IMR-90 (cell line): ENCODE measurements around the gene TTYH3. TPM values are rescaled to one million over a fixed set of nuclear protein-coding genes. Genes with fewer than 3 reads are reported as not detected.

Experiments
- ATAC-seq: fragments of 200-7000 bp; cut with Tn5 transposase; 2 replicates; pipeline ENCODE4 v1.9.1; 2020; ENCODE audit warnings: low read depth, mild to moderate bottlenecking, moderate library complexity
- BruUV-seq: library from RNA; stranded (reverse); fragments of 400-500 nt; replicated peaks from 2 replicates; lab custom pipeline; 2021; lab: Mats Ljungman, UMichigan
- CTCF ChIA-PET: fragments of 300-600 bp; formaldehyde crosslinking; extraction: SDS; loops from one replicate; lab custom pipeline; 2021; ENCODE audit warnings: antibody characterized with exemption; lab: Yijun Ruan, JAX
- POLR2A ChIA-PET: fragments of 300-600 bp; sonication (Branson Sonifier 250); formaldehyde crosslinking; loops from one replicate; lab custom pipeline; 2022; ENCODE audit warnings: antibody characterized with exemption; ENCODE audit not compliant: unreplicated experiment; lab: Charles Lee
- DNase-seq: peaks from one replicate; pipeline ENCODE4 v3.0.0; 2013
- H2AFZ ChIP-seq: replicated peaks from 2 replicates; pipeline ENCODE3; 2013; ENCODE audit warnings: low read length, mild to moderate bottlenecking; ENCODE audit not compliant: poor library complexity
- H2AK5ac ChIP-seq: 2 replicates; pipeline ENCODE4 v1.6.1; 2013; ENCODE audit warnings: low read depth, low read length, inconsistent platforms
- H2AK9ac ChIP-seq: replicated peaks from 2 replicates; pipeline ENCODE3; 2013; ENCODE audit warnings: mild to moderate bottlenecking, low read depth, low read length, moderate library complexity; ENCODE audit not compliant: poor library complexity
- H2BK120ac ChIP-seq: 2 replicates; pipeline ENCODE4 v1.6.1; 2013; ENCODE audit warnings: low read depth, low read length, inconsistent platforms
- H2BK15ac ChIP-seq: 3 replicates; pipeline ENCODE4 v1.6.1; 2013; ENCODE audit warnings: low read depth, low read length, inconsistent platforms
- H2BK20ac ChIP-seq: 2 replicates; pipeline ENCODE4 v1.6.1; 2013; ENCODE audit warnings: low read depth, mild to moderate bottlenecking, inconsistent platforms, low read length, moderate library complexity
- H2BK5ac ChIP-seq: 2 replicates; pipeline ENCODE4 v1.6.1; 2013; ENCODE audit warnings: mild to moderate bottlenecking, low read depth, low read length, inconsistent platforms; ENCODE audit not compliant: poor library complexity, severe bottlenecking
- H3K14ac ChIP-seq: replicated peaks from 2 replicates; pipeline ENCODE4 v1.6.1; 2013; ENCODE audit warnings: low read depth, low read length, inconsistent platforms
- H3K18ac ChIP-seq: 2 replicates; pipeline ENCODE4 v1.6.1; 2013; ENCODE audit warnings: low read depth, low read length, control low read depth
- H3K23ac ChIP-seq: 2 replicates; pipeline ENCODE4 v1.6.1; 2013; ENCODE audit warnings: low read depth, low read length, inconsistent platforms
- H3K27ac ChIP-seq: 2 replicates; pipeline ENCODE4 v1.5.1; 2013; ENCODE audit warnings: mild to moderate bottlenecking, control low read depth, low read length; ENCODE audit not compliant: insufficient read depth
- H3K27me3 ChIP-seq: 2 replicates; pipeline ENCODE4 v1.6.1; 2013; ENCODE audit warnings: low read length; ENCODE audit not compliant: control insufficient read depth, insufficient read depth
- H3K36me3 ChIP-seq: 2 replicates; pipeline ENCODE4 v1.6.1; 2013; ENCODE audit warnings: low read length, mixed read lengths; ENCODE audit not compliant: control insufficient read depth, insufficient read depth
- H3K4ac ChIP-seq: 2 replicates; pipeline ENCODE4 v1.6.1; 2013; ENCODE audit warnings: low read depth, low read length, inconsistent platforms
- H3K4me1 ChIP-seq: 2 replicates; pipeline ENCODE4 v1.6.1; 2013; ENCODE audit warnings: low read length, mixed read lengths; ENCODE audit not compliant: control insufficient read depth, insufficient read depth
- H3K4me2 ChIP-seq: 2 replicates; pipeline ENCODE4 v1.6.1; 2013; ENCODE audit warnings: low read depth, mild to moderate bottlenecking, control low read depth, low read length, moderate library complexity
- H3K4me3 ChIP-seq: 2 replicates; pipeline ENCODE4 v1.5.1; 2013; ENCODE audit warnings: low read depth, mild to moderate bottlenecking, control low read depth, low read length, moderate library complexity; ENCODE audit not compliant: insufficient read depth
- H3K56ac ChIP-seq: 2 replicates; pipeline ENCODE4 v1.6.1; 2013; ENCODE audit warnings: low read length, inconsistent platforms; ENCODE audit not compliant: insufficient read depth; ENCODE audit errors: extremely low read depth
- H3K79me1 ChIP-seq, 2 experiments: 2 replicates each; pipeline ENCODE4 v1.6.1; 2013; ENCODE audit warnings: low read length in 2 of 2, inconsistent platforms in 1 of 2, low read depth in 1 of 2
- H3K9ac ChIP-seq: 2 replicates; pipeline ENCODE4 v1.6.1; 2013; ENCODE audit warnings: low read depth, low read length, control low read depth
- H3K9me1 ChIP-seq: 2 replicates; pipeline ENCODE4 v1.6.1; 2013; ENCODE audit warnings: low read length, inconsistent platforms; ENCODE audit not compliant: insufficient read depth
- H3K9me3 ChIP-seq: 2 replicates; pipeline ENCODE4 v1.6.1; 2013; ENCODE audit warnings: low read length; ENCODE audit not compliant: control insufficient read depth, insufficient read depth
- H4K20me1 ChIP-seq: 2 replicates; pipeline ENCODE4 v1.6.1; 2013; ENCODE audit warnings: low read length, inconsistent platforms; ENCODE audit not compliant: insufficient read depth
- H4K5ac ChIP-seq: 2 replicates; pipeline ENCODE4 v1.6.1; 2013; ENCODE audit warnings: mild to moderate bottlenecking, low read depth, low read length, control low read depth
- H4K8ac ChIP-seq, 2 experiments: 2 replicates each; pipeline ENCODE4 v1.6.1; 2013; ENCODE audit warnings: low read depth in 2 of 2, low read length in 2 of 2, control low read depth in 1 of 2, inconsistent platforms in 1 of 2
- H4K91ac ChIP-seq: 2 replicates; pipeline ENCODE4 v1.6.1; 2013; ENCODE audit warnings: low read depth, low read length, inconsistent platforms; ENCODE audit not compliant: insufficient read depth
- FOS ChIP-seq: fragments of 150-350 bp; IDR thresholded peaks from 2 replicates; pipeline ENCODE4 v1.6.1; 2016; ENCODE audit warnings: low read depth, low read length
- WGBS, 2 experiments: methylation state at CpG; one replicate each; pipeline versions ENCODE4 v1.1.5 to v1.1.7; 2013; ENCODE audit warnings: missing lambda C conversion rate in 2 of 2; ENCODE audit not compliant: insufficient read length in 1 of 2; ENCODE audit errors: extremely low coverage in 2 of 2; 5-methylcytosine and 5-hydroxymethylcytosine counted together
- dilution Hi-C: fragments of 300-500 bp; cut with HindIII; formaldehyde crosslinking; loops from one replicate; pipeline ENCODE4 v1.14.3; 2018; ENCODE audit warnings: low sequenced_read_pairs; ENCODE audit not compliant: unreplicated experiment
- in situ Hi-C: fragments of 300-500 bp; cut with MboI; formaldehyde crosslinking; loops from 3 replicates; pipeline ENCODE4 v1.14.3; 2019; ENCODE audit warnings: low sequenced_read_pairs, inconsistent platforms, mixed read lengths
- intact Hi-C: fragments of 100-400 bp; cut with micrococcal nuclease; formaldehyde crosslinking; loops from 2 replicates; pipeline ENCODE4 v1.10.0; 2022
- polyA plus RNA-seq, 3 experiments: library from polyadenylated mRNA; depleted of rRNA; stranded (reverse); fragments of >200 nt; gene quantifications; 2 replicates each; pipeline ENCODE4 v1.2.3, GENCODE V29; 2012; ENCODE audit warnings: low replicate concordance in 1 of 3
- total RNA-seq: library from RNA; depleted of rRNA; stranded (reverse); fragments of >200 nt; gene quantifications from 2 replicates; pipeline ENCODE4 v1.2.3, GENCODE V29; 2012

Gene TTYH3
- total and polyA plus RNA-seq, 2 of the 4 experiments (the other 2 are of a cell fraction): 5.6 to 82.6 TPM

DNA sequence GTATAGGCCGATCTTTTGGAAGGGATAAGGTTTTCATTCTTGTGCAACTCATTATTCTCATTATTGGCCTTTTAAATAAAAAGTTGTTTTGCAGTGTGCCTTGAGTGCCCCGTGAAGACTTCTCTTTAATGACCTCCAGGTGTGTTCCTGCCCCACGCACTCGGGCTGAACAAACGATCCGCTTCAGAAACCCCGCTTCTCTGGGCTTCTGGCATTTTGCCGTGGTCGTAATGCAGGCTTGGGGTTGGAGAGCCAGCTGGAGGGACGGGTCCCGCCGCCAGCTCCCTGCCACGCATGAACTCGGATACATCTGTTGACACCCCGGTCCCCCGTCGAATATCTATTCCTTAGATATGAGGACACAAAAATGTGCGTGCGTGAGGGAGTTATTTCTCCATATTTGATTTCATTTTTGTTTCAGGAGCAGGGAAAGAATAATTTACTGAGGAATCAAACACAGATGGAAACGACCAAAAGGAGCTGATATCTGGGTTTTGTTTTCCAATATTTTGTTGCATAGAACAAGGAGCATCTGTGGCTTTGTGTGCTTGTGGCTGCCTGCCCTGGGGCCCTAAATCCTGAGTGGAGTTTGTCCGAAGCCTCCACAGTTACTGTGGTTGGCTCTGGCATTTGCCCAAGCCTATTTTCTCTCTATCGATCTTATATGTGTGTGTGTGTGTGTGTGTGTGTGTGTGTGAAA lies 17.0 kb upstream of the TTYH3 start:
- peaks cover 7% of the 10 kb centered on the region for H4K20me1 ChIP-seq
- WGBS, 2 experiments: 24% methylated on average over 6 of the region's 22 CpGs; no CpG with 5 or more reads in 1 of the 2 experiments
- H3K4me3 ChIP-seq: no peak overlapping the region
- DNase-seq (no peak), ATAC-seq (no peak)
- H3K56ac ChIP-seq: no peak overlapping the region
- peaks cover 15% of the 10 kb centered on the region; the same call in 1 of the 2 replicates for H3K4me1 ChIP-seq
- peaks cover 5% of the 10 kb centered on the region; the same call in 1 of the 2 replicates for H3K36me3 ChIP-seq
- no peak overlapping the region for H2BK15ac ChIP-seq
- H3K4ac ChIP-seq: no peak overlapping the region
- dilution Hi-C loops (no loop called here), intact Hi-C loops (no loop called here), in situ Hi-C loops (no loop called here)
- peaks cover 4% of the 10 kb centered on the region; the same call in 1 of the 2 replicates for H3K9me1 ChIP-seq
- no peak overlapping the region for H4K8ac ChIP-seq
- ChIA-PET POLR2A (no interaction called here), CTCF (no interaction called here)
- no peak for TF ChIP-seq FOS
- no peak overlapping the region for H3K27ac ChIP-seq
- H3K23ac ChIP-seq: no peak overlapping the region; the same call in 1 of the 2 replicates
- peaks cover 2% of the 10 kb centered on the region for H3K27me3 ChIP-seq
- H2BK20ac ChIP-seq: no peak overlapping the region
- no peaks in the 10 kb centered on the region for H3K9me3 ChIP-seq
- BruUV-seq: no TSS peak
- no peak overlapping the region for H4K5ac ChIP-seq
- H2AFZ ChIP-seq: peak overlapping the region; percentile 18
- H2AK5ac ChIP-seq: no peak overlapping the region
- no peak overlapping the region for H4K91ac ChIP-seq
- no peak overlapping the region for H2AK9ac ChIP-seq
- H3K79me1 ChIP-seq: no peaks in the 10 kb centered on the region
- no peak overlapping the region for H3K18ac ChIP-seq
- no peak overlapping the region for H2BK120ac ChIP-seq
- H3K4me2 ChIP-seq: peak overlapping the region; percentile 81
- H3K9ac ChIP-seq: no peak overlapping the region
- no peak overlapping the region for H3K14ac ChIP-seq
- no peak overlapping the region for H2BK5ac ChIP-seq
